GM20431 (cell line): ENCODE measurements around the gene ARHGAP20.

Experiments used
- in situ Hi-C: fragments of 300-500 bp; cut with MseI, MboI; formaldehyde crosslinking; loops from one replicate; pipeline ENCODE4 v1.15.0; 2020; ENCODE audit warnings: low sequenced_read_pairs; ENCODE audit not compliant: unreplicated experiment

ARHGAP20 gene

GRCh38 chr11:110614031-110614430, 98.2 kb downstream of the ARHGAP20 start:
- in situ Hi-C loops = no loop called here

GRCh38 chr11:110613197-110613918, 98.9 kb downstream of the ARHGAP20 start:
- in situ Hi-C loops = no loop called here

- in situ Hi-C loops = no loop called here
These were observed 105.8 kb downstream of the ARHGAP20 start for GRCh38 chr11:110606415-110606814.

GRCh38 chr11:110601936-110602335, 110.3 kb downstream of the ARHGAP20 start:
- in situ Hi-C loops = no loop called here

GRCh38 chr11:110600322-110600721, 111.9 kb downstream of the ARHGAP20 start:
- in situ Hi-C loops = no loop called here

GRCh38 chr11:110599207-110599606, 113.0 kb downstream of the ARHGAP20 start:
- in situ Hi-C loops = no loop called here

GRCh38 chr11:110598725-110599124, 113.5 kb downstream of the ARHGAP20 start:
- in situ Hi-C loops = no loop called here

GRCh38 chr11:110587972-110588371, 124.3 kb downstream of the ARHGAP20 start:
- in situ Hi-C loops = no loop called here

GRCh38 chr11:110587129-110587528, 125.1 kb downstream of the ARHGAP20 start:
- in situ Hi-C loops = no loop called here

GRCh38 chr11:110584150-110584549, 128.1 kb downstream of the ARHGAP20 start:
- in situ Hi-C loops = no loop called here

- in situ Hi-C loops = no loop called here
These were observed 129.4 kb downstream of the ARHGAP20 start for GRCh38 chr11:110582728-110583432.

GRCh38 chr11:110580571-110580970, 131.7 kb downstream of the ARHGAP20 start:
- in situ Hi-C loops = no loop called here

GRCh38 chr11:110573411-110573810, 138.8 kb downstream of the ARHGAP20 start:
- in situ Hi-C loops = no loop called here

- in situ Hi-C loops = no loop called here
These were observed 141.0 kb downstream of the ARHGAP20 start for GRCh38 chr11:110571081-110571720.

GRCh38 chr11:110566577-110566976, 145.7 kb downstream of the ARHGAP20 start:
- in situ Hi-C loops = no loop called here

- in situ Hi-C loops = no loop called here
These were observed 146.6 kb downstream of the ARHGAP20 start for GRCh38 chr11:110565357-110566336.

- in situ Hi-C loops = no loop called here
These were observed 147.4 kb downstream of the ARHGAP20 start for GRCh38 chr11:110564676-110565356.

- in situ Hi-C loops = no loop called here
These were observed 167.5 kb downstream of the ARHGAP20 start for GRCh38 chr11:110544779-110545178.

GRCh38 chr11:110538154-110538553, 174.1 kb downstream of the ARHGAP20 start:
- in situ Hi-C loops = no loop called here
